ENCODE measurements around the gene SUGP1.

DNA sequence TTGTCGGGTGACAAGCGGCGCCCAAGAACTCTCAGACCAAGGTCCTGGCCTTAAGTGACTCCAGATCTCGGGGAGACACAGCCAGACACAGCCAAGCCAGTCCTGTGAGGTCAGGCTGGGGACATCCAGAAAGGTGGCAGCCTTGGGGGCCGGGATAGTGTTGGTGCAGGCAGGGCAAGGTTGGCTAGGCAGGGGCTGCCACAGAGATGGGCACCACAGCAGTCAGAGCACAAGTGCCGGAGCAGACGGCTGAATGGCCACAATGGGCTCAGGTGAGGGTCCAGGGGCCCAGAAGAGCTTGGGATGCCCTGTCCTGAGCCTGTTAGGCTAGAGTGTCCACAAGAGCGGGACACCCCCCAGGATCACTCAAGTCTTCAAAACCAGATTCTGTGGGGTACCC lies 32.5 kb upstream of the SUGP1 start:
- TF ChIP-seq, protein P1, sequence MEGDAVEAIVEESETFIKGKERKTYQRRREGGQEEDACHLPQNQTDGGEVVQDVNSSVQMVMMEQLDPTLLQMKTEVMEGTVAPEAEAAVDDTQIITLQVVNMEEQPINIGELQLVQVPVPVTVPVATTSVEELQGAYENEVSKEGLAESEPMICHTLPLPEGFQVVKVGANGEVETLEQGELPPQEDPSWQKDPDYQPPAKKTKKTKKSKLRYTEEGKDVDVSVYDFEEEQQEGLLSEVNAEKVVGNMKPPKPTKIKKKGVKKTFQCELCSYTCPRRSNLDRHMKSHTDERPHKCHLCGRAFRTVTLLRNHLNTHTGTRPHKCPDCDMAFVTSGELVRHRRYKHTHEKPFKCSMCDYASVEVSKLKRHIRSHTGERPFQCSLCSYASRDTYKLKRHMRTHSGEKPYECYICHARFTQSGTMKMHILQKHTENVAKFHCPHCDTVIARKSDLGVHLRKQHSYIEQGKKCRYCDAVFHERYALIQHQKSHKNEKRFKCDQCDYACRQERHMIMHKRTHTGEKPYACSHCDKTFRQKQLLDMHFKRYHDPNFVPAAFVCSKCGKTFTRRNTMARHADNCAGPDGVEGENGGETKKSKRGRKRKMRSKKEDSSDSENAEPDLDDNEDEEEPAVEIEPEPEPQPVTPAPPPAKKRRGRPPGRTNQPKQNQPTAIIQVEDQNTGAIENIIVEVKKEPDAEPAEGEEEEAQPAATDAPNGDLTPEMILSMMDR (conservative IDR thresholded peaks at IDR 0.05; ENCODE audit: low read depth, low read length): no peak
- no peak for TF ChIP-seq RCOR1 (IDR thresholded peaks at IDR 0.05; ENCODE audit: insufficient replicate concordance, low read length)
- no peak for TF ChIP-seq RFX5 (IDR thresholded peaks at IDR 0.05; ENCODE audit: low read depth, low read length)
- TF ChIP-seq, protein P2, sequence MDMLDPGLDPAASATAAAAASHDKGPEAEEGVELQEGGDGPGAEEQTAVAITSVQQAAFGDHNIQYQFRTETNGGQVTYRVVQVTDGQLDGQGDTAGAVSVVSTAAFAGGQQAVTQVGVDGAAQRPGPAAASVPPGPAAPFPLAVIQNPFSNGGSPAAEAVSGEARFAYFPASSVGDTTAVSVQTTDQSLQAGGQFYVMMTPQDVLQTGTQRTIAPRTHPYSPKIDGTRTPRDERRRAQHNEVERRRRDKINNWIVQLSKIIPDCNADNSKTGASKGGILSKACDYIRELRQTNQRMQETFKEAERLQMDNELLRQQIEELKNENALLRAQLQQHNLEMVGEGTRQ (IDR thresholded peaks at IDR 0.05; ENCODE audit: low read depth, low read length): no peak
- TF ChIP-seq POLR2A (IDR thresholded peaks at IDR 0.05; ENCODE audit: low read depth, low read length): no peak
- TF ChIP-seq MAZ (IDR thresholded peaks at IDR 0.05; ENCODE audit: borderline replicate concordance, low read depth, low read length): no peak

Measured in IMR-90 (cell line).